B cell (primary cell): ENCODE results near the gene FST. TPM values are rescaled to one million over a fixed set of nuclear protein-coding genes. Genes with fewer than 3 reads are reported as not detected.

Experiments used
- ATAC-seq: fragments of 200-7000 bp; cut with Tn5 transposase; one replicate; pipeline ENCODE4 v1.10.0; 2021; ENCODE audit warnings: low read depth, mild to moderate bottlenecking, moderate number of reproducible peaks, moderate library complexity
- CTCF ChIA-PET: fragments of 350-600 bp; sonication (Branson Sonifier 250); formaldehyde crosslinking; loops from one replicate; lab custom pipeline; 2021; ENCODE audit warnings: antibody characterized with exemption, inconsistent platforms; lab: Charles Lee
- POLR2A ChIA-PET: fragments of 350-600 bp; sonication (Branson Sonifier 250); formaldehyde crosslinking; loops from one replicate; lab custom pipeline; 2021; ENCODE audit warnings: antibody characterized with exemption; lab: Charles Lee
- DNase-seq: peaks from one replicate; pipeline ENCODE4 v3.0.0; 2013
- H2AFZ ChIP-seq: 2 replicates; pipeline ENCODE4 v1.6.1; 2012; ENCODE audit warnings: mild to moderate bottlenecking, low read depth, low read length; ENCODE audit not compliant: insufficient read depth, poor library complexity, severe bottlenecking
- H3K27ac ChIP-seq, 2 donors: 1 replicate in 1 of 2; 2 replicates in 1 of 2; pipeline ENCODE4 v1.5.1; 2012 to 2013; ENCODE audit warnings: low read length in 2 of 2, mild to moderate bottlenecking in 2 of 2, moderate library complexity in 1 of 2
- H3K27me3 ChIP-seq, 4 experiments: fragments of 200-600 bp in 1 of 4; sonication (generic) in 1 of 4; replicated peaks in 1 of 4; 1 replicate in 2 of 4; 2 replicates in 2 of 4; pipeline versions ENCODE4 v1.6.1 to v1.7.0; 2013 to 2016; ENCODE audit warnings: low read length in 3 of 4, mild to moderate bottlenecking in 2 of 4, mixed read lengths in 1 of 4, moderate library complexity in 1 of 4; ENCODE audit not compliant: insufficient read depth in 4 of 4, control insufficient read depth in 3 of 4; ENCODE audit errors: control extremely low read depth in 1 of 4
- H3K36me3 ChIP-seq, 2 experiments: replicated peaks in 1 of 2; 1 replicate in 1 of 2; 2 replicates in 1 of 2; pipeline versions ENCODE4 v1.6.1 to v1.7.1; 2013; ENCODE audit warnings: low read length in 1 of 2; ENCODE audit not compliant: insufficient read depth in 2 of 2, control insufficient read depth in 1 of 2; ENCODE audit errors: control extremely low read depth in 1 of 2, extremely low read depth in 1 of 2
- H3K4me1 ChIP-seq, 2 donors: fragments of 200-600 bp in 1 of 2; sonication (generic) in 1 of 2; 1 replicate in 1 of 2; 2 replicates in 1 of 2; pipeline versions ENCODE4 v1.5.1 to v1.6.1; 2013 to 2017; ENCODE audit warnings: low read length in 2 of 2; ENCODE audit not compliant: control insufficient read depth in 2 of 2, insufficient read depth in 2 of 2
- H3K4me2 ChIP-seq: replicated peaks from 2 replicates; pipeline ENCODE3; 2012; ENCODE audit warnings: mild to moderate bottlenecking, low read depth, low read length; ENCODE audit not compliant: poor library complexity, severe bottlenecking
- H3K4me3 ChIP-seq, 5 experiments: fragments of 200-600 bp in 1 of 5; sonication (generic) in 1 of 5; 1 replicate in 3 of 5; 2 replicates in 2 of 5; pipeline versions ENCODE4 v1.5.1 to v1.7.0; 2011 to 2016; ENCODE audit warnings: low read length in 4 of 5, mild to moderate bottlenecking in 4 of 5, low read depth in 2 of 5, control low read depth in 1 of 5, moderate library complexity in 1 of 5; ENCODE audit not compliant: insufficient read depth in 1 of 5; ENCODE audit errors: control extremely low read depth in 1 of 5, extremely low read depth in 1 of 5
- H3K79me2 ChIP-seq: fragments of 200-600 bp; sonication (generic); one replicate; pipeline ENCODE4 v1.6.0; 2016; ENCODE audit warnings: low read length; ENCODE audit not compliant: control insufficient read depth, insufficient read depth
- H3K9ac ChIP-seq: fragments of 200-600 bp; sonication (generic); 2 replicates; pipeline ENCODE4 v1.6.1; 2017; ENCODE audit warnings: mild to moderate bottlenecking, low read length, moderate library complexity
- H3K9me3 ChIP-seq, 3 donors: one replicate each; pipeline versions ENCODE4 v1.6.1 to v1.7.1; 2013; ENCODE audit warnings: low read length in 2 of 3; ENCODE audit not compliant: control insufficient read depth in 2 of 3, insufficient read depth in 1 of 3; ENCODE audit errors: control extremely low read depth in 1 of 3
- H4K20me1 ChIP-seq: 2 replicates; pipeline ENCODE4 v1.6.0; 2012; ENCODE audit warnings: mild to moderate bottlenecking, low read length; ENCODE audit not compliant: insufficient read depth, control insufficient read depth, poor library complexity, severe bottlenecking
- H3K27ac Mint-ChIP-seq: one replicate; pipeline ENCODE4 v1.8.0; 2021; ENCODE audit warnings: mixed read lengths
- H3K27me3 Mint-ChIP-seq: one replicate; pipeline ENCODE4 v1.8.0; 2021; ENCODE audit warnings: mixed read lengths
- H3K4me1 Mint-ChIP-seq: one replicate; pipeline ENCODE4 v1.8.0; 2021; ENCODE audit warnings: mixed read lengths
- H3K4me3 Mint-ChIP-seq: one replicate; pipeline ENCODE4 v1.8.0; 2021; ENCODE audit warnings: mixed read lengths
- H3K9me3 Mint-ChIP-seq: one replicate; pipeline ENCODE4 v1.8.0; 2022; ENCODE audit warnings: mixed read lengths; ENCODE audit not compliant: insufficient read depth
- CTCF ChIP-seq: fragments of 200-600 bp; IDR thresholded peaks from one replicate; pipeline ENCODE4 v1.8.0; 2022; ENCODE audit warnings: antibody characterized with exemption, mild to moderate bottlenecking
- EZH2 ChIP-seq: IDR thresholded peaks from 2 replicates; pipeline ENCODE4 v1.6.1; 2012; ENCODE audit warnings: borderline replicate concordance, low read depth, mild to moderate bottlenecking, moderate library complexity, low read length; ENCODE audit not compliant: insufficient read depth, poor library complexity, severe bottlenecking
- intact Hi-C: fragments of 100-400 bp; cut with micrococcal nuclease; formaldehyde crosslinking; loops from one replicate; pipeline ENCODE4 v1.10.0; 2022
- polyA plus RNA-seq: library from polyadenylated mRNA; depleted of rRNA; stranded (reverse); fragments of >200 nt; gene quantifications from 2 replicates; pipeline ENCODE4 v1.2.3, GENCODE V29; 2012
- total RNA-seq, 2 donors: library from RNA; stranded (reverse); fragments of 120-200 nt in 1 of 2; gene quantifications; 1 replicate in 1 of 2; 2 replicates in 1 of 2; pipeline versions ENCODE4 v1.2.3 to v1.2.4, GENCODE V29; 2013 to 2022

FST gene
- total and polyA plus RNA-seq, 2 donors (not counting 1 experiment from before 2014, with no cell fraction given), result not detected

- Histone ChIP-seq H3K79me2 (no peaks in the 10 kb centered on the region), H3K9me3 (peaks cover 0 to 5% (median 3%) of the 10 kb centered on the region in 3 donors), H3K9ac (no peak overlapping the region), H3K4me3 (no peak overlapping the region), H3K4me2 (no peak overlapping the region), H4K20me1 (no peaks in the 10 kb centered on the region), H3K4me1 (no peaks in the 10 kb centered on the region), H2AFZ (no peak overlapping the region), H3K27me3 (peaks cover 0 to 3% (median 0%) of the 10 kb centered on the region in 4 experiments), H3K27ac (no peak overlapping the region), H3K36me3 (no peaks in the 10 kb centered on the region)
- peaks cover 4% of the 10 kb centered on the region for H3K9me3 Mint-ChIP-seq
- no peak overlapping the region for H3K4me3 Mint-ChIP-seq
- POLR2A ChIA-PET, result no interaction called here
- no peak overlapping the region for H3K27ac Mint-ChIP-seq
- ATAC-seq (no peak), DNase-seq (no peak)
- intact Hi-C loops, result no loop called here
- CTCF ChIA-PET, result no interaction called here
- H3K4me1 Mint-ChIP-seq, result no peaks in the 10 kb centered on the region
- no peak for TF ChIP-seq EZH2
- no peak for TF ChIP-seq CTCF
- peaks cover 11% of the 10 kb centered on the region for H3K27me3 Mint-ChIP-seq
Measured at GRCh38 chr5:53520813-53521212, 40.4 kb downstream of the FST start.

Other genes starting within 250 kb of the FST start
- 23.7 and 24.0 TPM in 2 replicates for gene NDUFS4, start 80.0 kb downstream of the FST start, total RNA-seq
- 28.4 and 29.0 TPM in 2 replicates for gene NDUFS4, start 80.0 kb downstream of the FST start, polyA plus RNA-seq